Heart right ventricle (tissue), 16 donors: ENCODE measurements around the gene DLX2. TPM values are rescaled to one million over a fixed set of nuclear protein-coding genes. Genes with fewer than 3 reads are reported as not detected.

ENCODE experiments used
- ATAC-seq, 8 donors: fragments of 200-7000 bp; cut with Tn5 transposase; one replicate each; pipeline ENCODE4 v1.9.1; 2020; ENCODE audit warnings: mild to moderate bottlenecking in 8 of 8, moderate library complexity in 8 of 8, moderate number of reproducible peaks in 1 of 8
- DNase-seq, 2 donors: peaks; one replicate each; pipeline ENCODE4 v3.0.0-alpha.2; 2020
- H3K27ac ChIP-seq, 10 donors: fragments of 200-600 bp; sonication (generic) in 2 of 10; one replicate each; pipeline versions ENCODE4 v1.5.0 to v1.8.0; 2020 to 2022; ENCODE audit warnings: mild to moderate bottlenecking in 3 of 10
- H3K27me3 ChIP-seq, 7 donors: fragments of 200-600 bp; one replicate each; pipeline ENCODE4 v1.8.0; 2021 to 2022; ENCODE audit warnings: mild to moderate bottlenecking in 2 of 7
- H3K36me3 ChIP-seq, 9 donors: fragments of 200-600 bp; sonication (generic) in 1 of 9; one replicate each; pipeline versions ENCODE4 v1.5.0 to v1.8.0; 2020 to 2022; ENCODE audit warnings: mild to moderate bottlenecking in 2 of 9
- H3K4me1 ChIP-seq, 9 donors: fragments of 200-600 bp; sonication (generic) in 1 of 9; one replicate each; pipeline versions ENCODE4 v1.5.0 to v1.8.0; 2020 to 2022; ENCODE audit warnings: mild to moderate bottlenecking in 4 of 9
- H3K4me3 ChIP-seq, 10 donors: fragments of 200-600 bp; sonication (generic) in 2 of 10; one replicate each; pipeline versions ENCODE4 v1.5.0 to v1.8.0; 2020 to 2022; ENCODE audit warnings: mild to moderate bottlenecking in 7 of 10, moderate library complexity in 2 of 10
- H3K9me3 ChIP-seq, 11 donors: fragments of 200-600 bp in 10 of 11; sonication (generic) in 2 of 11; one replicate each; pipeline versions ENCODE4 v1.5.0 to v1.8.0; 2013 to 2022; ENCODE audit warnings: mild to moderate bottlenecking in 2 of 11, control low read depth in 1 of 11, moderate library complexity in 1 of 11
- WGBS, 2 donors: extraction: QIAGEN DNeasy Blood & Tissue Kit; methylation state at CpG; one replicate each; pipeline ENCODE4 v1.1.7; 2013; ENCODE audit warnings: inconsistent platforms in 1 of 2; 5-methylcytosine and 5-hydroxymethylcytosine counted together
- intact Hi-C, 10 donors: fragments of 100-400 bp; cut with DNase I; formaldehyde crosslinking; loops; one replicate each; pipeline versions ENCODE4 v1.11.1 to v1.14.2; 2022
- polyA plus RNA-seq, 2 donors: library from polyadenylated mRNA; stranded (reverse); fragments of 200-250 nt; gene quantifications; one replicate each; pipeline ENCODE4 v1.2.3, GENCODE V29; 2013
- total RNA-seq, 10 donors: library from RNA; stranded (reverse); fragmentation: NEBNext Ultra II Directional in 3 of 10; extraction: Animal tissue kit (Norgen Biotek cat#: 25700) in 3 of 10; gene quantifications; one replicate each; pipeline versions ENCODE4 v1.2.1 to v1.2.4, GENCODE V29; 2021 to 2023
- TF ChIP-seq, protein P1 (sequence below), 9 donors: fragments of 200-600 bp; sonication (generic) in 2 of 9; IDR thresholded peaks; one replicate each; pipeline versions ENCODE4 v1.5.0 to v1.8.0; 2021 to 2022; ENCODE audit warnings: antibody characterized with exemption in 9 of 9, mild to moderate bottlenecking in 5 of 9, moderate library complexity in 1 of 9
- donor health status: Arrhythmogenic right ventricular cardiomyopathy.
- donor health status: ischemic (EF 13 %, LVEDD 7.1; RV severe dilation, severe dysfunction).
- donor health status: healthy with polysubstance abuse.
- donor health status: DM: no; HTN: yes; CAD: no.
- donor health status: DM: no; HTN: no; CAD: no.
- donor health status: ischemic (EF 25% LVEDD 6.9; RV normal size, moderate dysfunction).
- donor health status: ischemic (EF 25% LVEDD 5.7; RV mildly dilated, moderate dysfunction).
- donor health status: healthy.
- donor health status: DM: yes; HTN: yes; CAD: no.
- donor health status: Ischemic cardiomyopathy.
- donor health status: ischemic (EF 35%, LVEDD 5.7; RV mildly dilated, moderate dysfunction).
- donor health status: nonischemic (EF 11% LVEDD 7.7; RV severe dilation, severe dysfunction).
- donor health status: DM: yes; HTN: yes; CAD: no.
- donor health status: PGD.
- donor health status: ischemic (EF 29% LVEDD 5.4; RV normal size, mild dysfunction).
- donor health status: nonischemic (EF 23%, LVEDD 6.1; RV moderate dilation, normal function).

DLX2 gene
- total and polyA plus RNA-seq, 12 donors = 0.11 TPM; not detected in 11

DNA sequence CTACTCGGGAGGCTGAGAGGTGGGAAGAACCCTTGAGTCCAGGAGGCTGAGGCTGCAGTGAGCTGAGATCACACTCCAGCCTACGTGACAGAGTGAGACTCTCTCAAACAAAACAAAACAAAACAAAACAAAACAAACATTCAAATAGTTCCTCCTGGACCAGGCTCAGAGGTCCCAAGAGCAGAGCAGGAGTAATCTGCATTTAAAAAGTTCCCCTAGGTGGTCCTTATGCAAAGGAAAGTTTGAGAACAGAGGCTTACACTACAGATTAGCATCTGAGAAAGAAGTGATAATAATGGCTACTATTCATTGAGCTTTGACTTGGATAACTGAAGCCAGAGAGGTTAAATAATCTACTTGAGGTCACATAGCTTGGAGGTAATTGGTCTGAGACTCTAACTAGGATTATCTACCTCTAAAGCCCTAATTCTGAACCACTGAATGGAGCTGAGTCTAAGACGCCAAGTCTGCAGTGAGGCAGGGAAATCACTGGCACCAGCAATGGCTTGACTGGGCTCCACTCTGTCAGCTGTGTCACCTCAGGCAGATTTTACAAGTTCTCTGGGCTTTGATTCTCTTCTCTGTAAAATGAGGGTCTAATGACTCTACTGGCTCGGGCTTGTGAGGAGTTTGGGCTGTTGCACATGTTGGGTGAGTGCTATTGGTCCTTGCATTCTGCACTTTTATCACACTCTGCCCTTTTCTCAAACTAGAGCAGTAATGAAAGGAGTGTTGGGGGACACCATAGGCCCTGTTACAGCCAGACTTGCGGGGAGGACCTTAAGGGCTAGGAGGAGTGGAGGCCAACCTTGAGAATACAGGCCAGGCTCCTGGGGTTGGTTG, 29.2 kb upstream of the DLX2 start:
- H3K4me1 ChIP-seq = no peaks in the 10 kb centered on the region
- no peak for ATAC-seq

DNA sequence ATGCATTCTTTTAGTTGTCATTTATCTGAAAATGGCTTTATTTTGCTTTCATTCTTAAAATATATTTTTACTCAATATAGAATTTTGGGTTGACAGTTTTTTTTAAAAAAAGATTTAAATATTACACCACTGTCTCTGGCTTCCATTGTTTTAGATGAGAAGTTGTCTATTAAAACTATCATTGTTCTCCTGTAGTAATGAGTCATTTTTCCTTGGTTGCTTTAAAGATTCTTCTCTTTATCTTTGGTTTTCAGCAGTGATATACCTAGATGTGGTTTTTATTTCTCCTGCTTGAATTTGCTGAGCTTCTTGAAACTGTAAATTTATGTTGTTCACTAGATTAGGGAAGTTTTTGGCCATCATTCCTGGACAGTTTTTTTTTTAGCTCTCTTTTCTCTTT, 26.7 kb upstream of the DLX2 start:
- DNase-seq (no peak), ATAC-seq (no peak)
- TF ChIP-seq, protein P1, sequence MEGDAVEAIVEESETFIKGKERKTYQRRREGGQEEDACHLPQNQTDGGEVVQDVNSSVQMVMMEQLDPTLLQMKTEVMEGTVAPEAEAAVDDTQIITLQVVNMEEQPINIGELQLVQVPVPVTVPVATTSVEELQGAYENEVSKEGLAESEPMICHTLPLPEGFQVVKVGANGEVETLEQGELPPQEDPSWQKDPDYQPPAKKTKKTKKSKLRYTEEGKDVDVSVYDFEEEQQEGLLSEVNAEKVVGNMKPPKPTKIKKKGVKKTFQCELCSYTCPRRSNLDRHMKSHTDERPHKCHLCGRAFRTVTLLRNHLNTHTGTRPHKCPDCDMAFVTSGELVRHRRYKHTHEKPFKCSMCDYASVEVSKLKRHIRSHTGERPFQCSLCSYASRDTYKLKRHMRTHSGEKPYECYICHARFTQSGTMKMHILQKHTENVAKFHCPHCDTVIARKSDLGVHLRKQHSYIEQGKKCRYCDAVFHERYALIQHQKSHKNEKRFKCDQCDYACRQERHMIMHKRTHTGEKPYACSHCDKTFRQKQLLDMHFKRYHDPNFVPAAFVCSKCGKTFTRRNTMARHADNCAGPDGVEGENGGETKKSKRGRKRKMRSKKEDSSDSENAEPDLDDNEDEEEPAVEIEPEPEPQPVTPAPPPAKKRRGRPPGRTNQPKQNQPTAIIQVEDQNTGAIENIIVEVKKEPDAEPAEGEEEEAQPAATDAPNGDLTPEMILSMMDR (IDR thresholded peaks at IDR 0.05) = no peak
- intact Hi-C loops = loop anchor here in 4 of 10 donors (5.0 to 10.0 kb wide), 3 partner anchors 532 to 555 kb away; no protein-coding TSS in a partner anchor
- Histone ChIP-seq H3K27me3 (peaks cover 0 to 12% (median 0%) of the 10 kb centered on the region in 7 donors), H3K9me3 (peaks cover 0 to 11% (median 0%) of the 10 kb centered on the region in 11 donors), H3K4me3 (no peak overlapping the region), H3K36me3 (no peaks in the 10 kb centered on the region), H3K27ac (no peak overlapping the region), H3K4me1 (no peaks in the 10 kb centered on the region)

More for the DNA sequence above, 29.2 kb upstream of the DLX2 start:
- no peak overlapping the region for H3K4me3 ChIP-seq
- no peak for DNase-seq
- intact Hi-C loops = loop anchor here in 1 of 10 donors (5.0 kb wide), 2 partner anchors 525 to 725 kb away; no protein-coding TSS in a partner anchor
- H3K36me3 ChIP-seq = no peaks in the 10 kb centered on the region
- H3K27ac ChIP-seq = no peak overlapping the region
- WGBS, 2 donors = 78 to 80% methylated on average over 5 of the region's 5 CpGs
- TF ChIP-seq, protein P1 (IDR thresholded peaks at IDR 0.05) = no peak
- H3K9me3 ChIP-seq = peaks cover 0 to 11% (median 0%) of the 10 kb centered on the region in 11 donors
- peaks cover 0 to 19% (median 0%) of the 10 kb centered on the region in 7 donors for H3K27me3 ChIP-seq

DNA sequence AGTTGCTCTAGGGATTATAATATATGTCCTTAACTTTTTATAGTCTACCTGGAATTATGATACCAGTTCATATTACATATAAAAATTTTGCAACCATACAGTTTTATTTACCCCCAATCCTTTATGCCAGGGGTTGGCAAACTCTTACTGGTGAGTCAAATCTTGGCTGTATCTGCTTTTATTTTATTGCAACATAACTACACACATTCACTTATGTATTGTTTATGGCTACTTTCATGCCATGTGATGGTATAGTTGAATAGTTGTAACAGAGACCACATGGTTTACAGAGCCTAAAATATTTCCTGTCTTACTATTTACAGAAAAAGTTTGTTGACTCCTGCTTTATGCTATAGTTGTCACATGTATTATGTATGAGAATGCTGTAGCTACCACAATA, 25.8 kb upstream of the DLX2 start:
- Histone ChIP-seq H3K36me3 (no peaks in the 10 kb centered on the region), H3K4me3 (no peak overlapping the region), H3K9me3 (peaks cover 0 to 11% (median 0%) of the 10 kb centered on the region in 11 donors), H3K27me3 (peaks cover 0 to 12% (median 0%) of the 10 kb centered on the region in 7 donors), H3K27ac (no peak overlapping the region), H3K4me1 (no peaks in the 10 kb centered on the region)
- TF ChIP-seq, protein P1 (IDR thresholded peaks at IDR 0.05) = no peak
- DNase-seq = no peak
- intact Hi-C loops = loop anchor here in 4 of 10 donors (5.0 to 10.0 kb wide), 3 partner anchors 531 to 554 kb away; no protein-coding TSS in a partner anchor
- ATAC-seq = no peak

DNA sequence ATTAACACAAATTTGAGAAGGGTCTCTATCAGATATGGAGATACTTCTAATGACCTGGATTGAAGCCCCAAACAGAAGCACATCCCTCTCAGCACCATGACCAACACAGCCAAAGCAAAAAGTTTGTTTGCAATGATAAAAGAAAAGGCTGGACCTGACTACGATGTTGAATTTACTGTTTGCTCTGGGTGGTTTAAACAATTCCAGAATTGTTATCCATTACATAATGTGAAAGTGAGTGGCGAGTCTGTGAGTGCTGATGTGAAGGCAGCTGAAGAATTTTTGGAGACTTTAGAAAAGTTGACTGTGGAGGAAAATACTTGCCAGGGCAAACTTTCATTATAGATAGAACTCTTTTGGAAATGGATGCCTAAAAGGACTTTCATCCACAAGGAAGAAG, 17.4 kb upstream of the DLX2 start:
- Histone ChIP-seq H3K27ac (no peak overlapping the region), H3K9me3 (no peaks in the 10 kb centered on the region), H3K27me3 (peaks cover 0 to 40% (median 19%) of the 10 kb centered on the region in 7 donors), H3K4me3 (no peak overlapping the region), H3K4me1 (peaks cover 0 to 5% (median 0%) of the 10 kb centered on the region in 9 donors), H3K36me3 (no peaks in the 10 kb centered on the region)
- intact Hi-C loops = loop anchor here in 3 of 10 donors (10.0 kb wide), 2 partner anchors 525 to 545 kb away; no protein-coding TSS in a partner anchor
- no peak for DNase-seq
- TF ChIP-seq, protein P1 (IDR thresholded peaks at IDR 0.05) = no peak
- WGBS, 2 donors = 61 to 64% methylated on average over 2 of the region's 2 CpGs
- no peak for ATAC-seq
